ENCODE measurements around the gene CIC.

Gene CIC

DNA sequence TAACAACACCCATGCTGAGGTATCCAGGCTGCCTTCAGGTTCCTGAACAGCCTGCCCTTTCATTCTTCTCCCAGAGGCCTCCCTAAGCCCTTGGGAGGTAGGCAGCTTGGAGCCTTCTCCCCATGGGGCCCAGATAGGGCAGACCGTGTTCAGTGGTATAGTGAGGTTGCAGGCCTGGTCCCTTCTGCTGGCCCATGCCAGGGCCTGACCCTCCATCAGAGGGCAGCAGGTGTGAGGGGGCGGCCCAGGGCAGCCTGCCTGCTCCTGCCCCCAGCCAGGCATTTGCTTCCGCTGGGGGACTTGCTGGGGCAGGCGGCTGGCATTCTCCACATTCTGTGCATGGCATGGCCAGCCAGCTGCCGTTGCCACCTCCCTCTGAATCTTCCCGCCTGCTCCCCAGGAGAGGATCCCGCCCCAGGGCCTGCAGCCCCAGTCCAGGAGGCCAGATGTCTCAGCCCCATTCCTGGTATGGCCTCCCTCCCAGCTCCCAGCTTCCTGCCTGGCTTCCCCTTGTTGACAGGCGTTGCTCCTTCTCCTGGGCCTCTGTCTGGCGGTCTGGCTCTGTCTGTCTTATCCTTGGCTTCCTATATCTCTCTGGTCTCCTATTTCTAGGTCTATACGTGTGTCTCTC lies 8.9 kb downstream of the CIC start:
- H3K4me3 ChIP-seq (replicated peaks in 1 of 2; ENCODE audit: low read depth in 2 of 2, low read length in 2 of 2) = no peak overlapping the region
- peak in 1 of 2 donors; percentile 74 for DNase-seq (ENCODE audit: low read depth in 2 of 2)
- TF ChIP-seq, protein P1, sequence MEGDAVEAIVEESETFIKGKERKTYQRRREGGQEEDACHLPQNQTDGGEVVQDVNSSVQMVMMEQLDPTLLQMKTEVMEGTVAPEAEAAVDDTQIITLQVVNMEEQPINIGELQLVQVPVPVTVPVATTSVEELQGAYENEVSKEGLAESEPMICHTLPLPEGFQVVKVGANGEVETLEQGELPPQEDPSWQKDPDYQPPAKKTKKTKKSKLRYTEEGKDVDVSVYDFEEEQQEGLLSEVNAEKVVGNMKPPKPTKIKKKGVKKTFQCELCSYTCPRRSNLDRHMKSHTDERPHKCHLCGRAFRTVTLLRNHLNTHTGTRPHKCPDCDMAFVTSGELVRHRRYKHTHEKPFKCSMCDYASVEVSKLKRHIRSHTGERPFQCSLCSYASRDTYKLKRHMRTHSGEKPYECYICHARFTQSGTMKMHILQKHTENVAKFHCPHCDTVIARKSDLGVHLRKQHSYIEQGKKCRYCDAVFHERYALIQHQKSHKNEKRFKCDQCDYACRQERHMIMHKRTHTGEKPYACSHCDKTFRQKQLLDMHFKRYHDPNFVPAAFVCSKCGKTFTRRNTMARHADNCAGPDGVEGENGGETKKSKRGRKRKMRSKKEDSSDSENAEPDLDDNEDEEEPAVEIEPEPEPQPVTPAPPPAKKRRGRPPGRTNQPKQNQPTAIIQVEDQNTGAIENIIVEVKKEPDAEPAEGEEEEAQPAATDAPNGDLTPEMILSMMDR (IDR thresholded peaks at IDR 0.05; ENCODE audit: low read depth, low read length) = no peak

DNA sequence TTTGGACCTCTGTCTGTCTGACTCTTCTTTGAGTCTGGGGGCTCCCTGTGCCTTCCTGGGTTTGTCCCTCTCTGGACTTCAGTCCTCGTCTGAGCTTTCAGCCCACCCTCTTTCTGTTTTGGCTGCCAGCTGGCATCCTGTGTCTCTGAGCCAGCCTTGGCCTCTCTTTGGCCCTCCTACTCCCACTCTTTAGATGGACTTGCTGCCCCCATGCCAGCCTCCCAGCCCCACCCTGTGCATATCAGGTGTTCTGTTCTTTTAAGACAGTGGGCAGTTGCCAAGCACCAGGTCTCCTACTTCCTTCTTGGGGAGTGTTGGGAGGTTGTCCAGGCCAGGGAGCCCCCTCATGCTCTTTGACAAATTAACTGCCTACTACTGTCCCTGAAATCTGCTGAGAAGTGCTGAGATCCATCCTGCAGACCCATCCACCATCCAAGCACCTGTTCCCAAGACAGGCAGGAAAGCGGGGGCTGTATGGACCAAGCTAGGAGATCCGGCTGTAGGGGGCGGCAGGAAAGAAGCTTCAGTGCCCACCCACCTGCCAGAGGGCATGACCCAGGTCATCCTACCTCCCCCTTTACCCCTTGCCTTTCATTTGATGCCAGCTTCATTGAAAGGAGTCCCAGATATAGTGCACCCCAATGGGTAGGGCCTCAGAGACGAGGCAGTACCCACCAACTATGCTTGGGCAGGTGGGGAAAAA lies 9.6 kb downstream of the CIC start:
- no peak overlapping the region for H3K4me3 ChIP-seq (replicated peaks in 1 of 2; ENCODE audit: low read depth in 2 of 2, low read length in 2 of 2)
- TF ChIP-seq, protein P1 (IDR thresholded peaks at IDR 0.05; ENCODE audit: low read depth, low read length) = no peak
- no peak for DNase-seq (ENCODE audit: low read depth in 2 of 2)

DNA sequence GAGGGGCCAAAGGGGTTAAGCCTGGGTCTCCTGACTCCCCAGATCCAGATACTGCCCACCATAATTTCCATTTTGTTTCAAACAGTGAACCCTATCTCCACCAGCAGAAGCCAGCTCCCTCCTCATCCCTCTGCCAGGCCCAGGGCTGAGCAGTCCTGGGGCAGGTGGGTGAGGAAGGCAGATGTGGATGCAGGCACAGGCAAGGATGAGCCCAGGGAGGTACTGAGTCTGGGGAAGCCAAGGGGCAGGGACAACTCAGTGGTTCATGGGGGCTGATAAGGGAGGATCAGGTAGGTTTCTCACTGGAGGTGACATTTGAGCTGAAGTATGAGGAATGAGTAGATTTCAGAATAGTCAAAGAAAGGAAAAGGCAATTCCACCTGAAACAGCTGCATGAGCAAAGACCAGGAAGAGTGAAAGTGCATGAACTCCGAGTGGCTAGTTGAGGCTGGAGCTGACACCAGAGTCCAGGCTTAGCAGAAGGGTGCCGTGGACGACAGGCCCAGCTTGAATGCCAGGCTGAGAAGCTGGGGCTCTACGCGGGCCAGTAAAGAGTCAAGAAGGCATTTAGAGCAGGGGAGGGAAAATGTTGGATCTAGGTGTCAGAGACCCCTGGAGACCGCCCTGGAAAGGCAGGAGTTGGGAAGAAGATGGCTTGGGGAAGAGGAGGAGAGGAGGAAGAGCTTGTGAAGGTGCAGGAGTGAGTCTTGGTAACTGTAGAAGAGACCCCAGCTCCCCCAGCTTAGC lies 10.3 kb downstream of the CIC start:
- DNase-seq (ENCODE audit: low read depth in 2 of 2) = no peak
- TF ChIP-seq, protein P1 (IDR thresholded peaks at IDR 0.05; ENCODE audit: low read depth, low read length) = no peak
- H3K4me3 ChIP-seq (replicated peaks in 1 of 2; ENCODE audit: low read depth in 2 of 2, low read length in 2 of 2) = peak overlapping the region; percentile 76

DNA sequence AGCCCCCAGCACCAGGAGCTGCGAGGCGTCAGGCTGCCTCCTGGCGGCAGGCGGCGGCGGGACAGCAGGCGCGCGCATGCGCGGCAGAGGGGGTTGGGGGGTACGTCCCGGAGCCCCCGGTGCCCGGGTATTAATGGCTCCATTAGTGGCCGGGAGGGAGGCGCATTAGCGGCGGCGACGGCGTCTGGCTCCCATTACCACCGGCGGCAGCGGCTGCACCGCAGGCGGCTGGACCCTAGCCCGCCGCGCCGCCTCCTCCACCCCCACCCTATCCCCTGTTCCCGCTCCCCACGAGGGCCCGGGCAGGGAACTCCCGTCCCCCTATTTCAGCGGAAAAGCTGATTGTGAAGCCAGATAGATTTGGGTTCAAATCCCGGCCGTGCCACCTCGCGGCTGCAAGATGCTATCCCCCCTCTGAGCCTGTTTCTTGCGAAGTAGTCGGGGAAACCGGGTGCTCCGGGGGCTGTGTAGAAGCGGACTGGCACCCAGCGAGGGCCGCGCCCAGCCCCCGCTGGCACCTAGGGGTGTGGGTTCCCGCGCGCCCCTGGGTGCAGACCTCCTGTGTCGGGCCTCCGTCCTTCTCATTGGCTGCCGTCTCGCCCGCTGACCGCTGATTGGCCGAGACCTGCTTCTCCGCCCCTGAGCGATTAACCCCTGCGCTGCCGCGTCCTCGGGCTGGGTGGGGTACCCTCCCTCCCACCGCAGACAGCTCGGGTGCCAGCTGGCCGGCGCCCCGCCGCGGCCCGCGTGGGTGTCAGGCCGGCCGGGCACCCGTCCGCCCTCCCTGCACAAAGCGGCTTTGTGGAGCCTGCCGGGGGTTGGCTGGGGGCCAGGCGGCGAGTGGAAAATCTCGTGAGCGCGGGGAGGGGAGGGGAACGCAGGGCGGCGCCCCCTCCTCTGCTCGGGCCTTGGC lies 11.1 kb downstream of the CIC start:
- peak overlapping the region; percentile 76 for H3K4me3 ChIP-seq (replicated peaks in 1 of 2; ENCODE audit: low read depth in 2 of 2, low read length in 2 of 2)
- DNase-seq (ENCODE audit: low read depth in 2 of 2) = peak; percentile 84 to 96
- TF ChIP-seq, protein P1 (IDR thresholded peaks at IDR 0.05; ENCODE audit: low read depth, low read length) = peak; percentile 72

DNA sequence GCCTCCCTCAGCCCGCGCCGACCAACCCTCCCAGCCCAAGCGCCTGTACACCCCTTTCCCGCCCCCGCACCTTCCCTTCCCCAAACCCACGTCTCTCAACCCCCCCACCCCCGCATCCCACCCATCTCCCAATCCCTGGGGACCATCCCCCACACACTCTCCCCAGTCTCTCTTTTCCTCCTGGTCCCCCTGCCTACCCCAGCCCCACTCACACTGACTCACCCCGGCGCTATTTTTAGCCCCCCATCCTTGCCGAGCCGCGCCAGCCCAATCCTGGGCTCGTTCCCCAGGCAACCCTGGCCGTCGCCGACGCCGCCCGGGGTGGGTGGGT lies 11.7 kb downstream of the CIC start:
- peak overlapping the region; percentile 41 to 76 for H3K4me3 ChIP-seq (replicated peaks in 1 of 2; ENCODE audit: low read depth in 2 of 2, low read length in 2 of 2)
- peak in 1 of 2 donors; percentile 15 for DNase-seq (ENCODE audit: low read depth in 2 of 2)
- TF ChIP-seq, protein P1 (IDR thresholded peaks at IDR 0.05; ENCODE audit: low read depth, low read length) = no peak

DNA sequence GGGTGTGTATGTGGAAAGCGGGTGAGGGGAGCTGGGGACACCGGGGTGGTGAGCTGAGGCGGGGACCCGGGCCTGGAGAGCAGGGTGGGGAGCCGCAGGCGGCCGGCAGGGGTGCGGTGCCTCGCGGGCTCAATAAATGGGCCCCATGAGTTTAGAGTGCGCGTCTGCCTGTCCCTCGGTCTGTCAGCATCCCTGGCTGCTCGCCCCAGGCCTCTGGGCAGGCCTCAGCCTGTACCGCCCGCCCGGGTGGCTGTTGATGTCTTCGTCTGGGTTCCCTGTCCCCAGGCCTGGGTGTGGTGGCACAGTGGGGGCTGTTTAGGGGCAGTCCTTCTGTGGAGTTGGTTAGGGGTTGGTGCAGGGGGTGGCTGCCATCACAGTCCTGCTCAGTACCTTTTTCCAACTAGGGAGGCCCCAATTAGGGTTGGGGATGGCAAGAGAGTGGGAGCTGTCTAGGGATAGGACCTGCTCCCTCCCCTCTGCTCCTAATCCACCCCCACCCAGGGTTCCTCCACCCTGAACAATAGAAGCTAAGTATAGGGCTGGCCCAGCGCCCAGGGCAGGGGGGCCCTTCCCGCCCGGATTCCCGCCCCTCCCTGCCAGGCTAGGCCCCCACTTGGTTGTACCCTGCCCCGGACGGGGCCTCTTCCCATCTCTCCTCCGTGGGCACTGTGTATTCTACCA lies 12.2 kb downstream of the CIC start:
- DNase-seq (ENCODE audit: low read depth in 2 of 2) = peak; percentile 22 to 70
- H3K4me3 ChIP-seq (replicated peaks in 1 of 2; ENCODE audit: low read depth in 2 of 2, low read length in 2 of 2) = peak overlapping the region; percentile 41 to 76
- TF ChIP-seq, protein P1 (IDR thresholded peaks at IDR 0.05; ENCODE audit: low read depth, low read length) = peak; percentile 4
